ENCODE measurements around the gene RBMS2.
"Not testable (repeated sequence)": the region's sequence is repeated elsewhere in the genome, so short reads cannot be mapped to it uniquely, and the experiment has no call there.

DNA sequence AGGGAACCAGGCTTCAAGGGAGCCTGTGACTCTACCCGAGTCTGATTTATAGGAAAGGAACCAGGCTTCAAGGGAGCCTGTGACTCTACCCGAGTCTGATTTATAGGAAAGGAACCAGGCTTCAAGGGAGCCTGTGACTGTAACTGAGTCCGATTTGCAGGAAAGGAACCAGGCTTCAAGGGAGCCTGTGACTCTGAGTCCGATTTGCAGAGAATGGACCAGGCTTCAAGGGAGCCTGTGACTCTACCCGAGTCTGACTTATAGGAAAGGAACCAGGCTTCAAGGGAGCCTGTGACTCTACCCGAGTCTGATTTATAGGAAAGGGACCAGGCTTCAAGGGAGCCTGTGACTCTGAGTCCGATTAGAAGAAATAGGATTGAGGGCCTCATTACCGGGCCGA is 22.2 kb upstream of the RBMS2 start:
- TF ChIP-seq, protein P1, sequence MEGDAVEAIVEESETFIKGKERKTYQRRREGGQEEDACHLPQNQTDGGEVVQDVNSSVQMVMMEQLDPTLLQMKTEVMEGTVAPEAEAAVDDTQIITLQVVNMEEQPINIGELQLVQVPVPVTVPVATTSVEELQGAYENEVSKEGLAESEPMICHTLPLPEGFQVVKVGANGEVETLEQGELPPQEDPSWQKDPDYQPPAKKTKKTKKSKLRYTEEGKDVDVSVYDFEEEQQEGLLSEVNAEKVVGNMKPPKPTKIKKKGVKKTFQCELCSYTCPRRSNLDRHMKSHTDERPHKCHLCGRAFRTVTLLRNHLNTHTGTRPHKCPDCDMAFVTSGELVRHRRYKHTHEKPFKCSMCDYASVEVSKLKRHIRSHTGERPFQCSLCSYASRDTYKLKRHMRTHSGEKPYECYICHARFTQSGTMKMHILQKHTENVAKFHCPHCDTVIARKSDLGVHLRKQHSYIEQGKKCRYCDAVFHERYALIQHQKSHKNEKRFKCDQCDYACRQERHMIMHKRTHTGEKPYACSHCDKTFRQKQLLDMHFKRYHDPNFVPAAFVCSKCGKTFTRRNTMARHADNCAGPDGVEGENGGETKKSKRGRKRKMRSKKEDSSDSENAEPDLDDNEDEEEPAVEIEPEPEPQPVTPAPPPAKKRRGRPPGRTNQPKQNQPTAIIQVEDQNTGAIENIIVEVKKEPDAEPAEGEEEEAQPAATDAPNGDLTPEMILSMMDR (IDR thresholded peaks at IDR 0.05) = not testable (repeated sequence)
- TF ChIP-seq EZH2 (IDR thresholded peaks at IDR 0.05; ENCODE audit: borderline replicate concordance, insufficient read depth, low read depth, low read length, poor library complexity, severe bottlenecking) = not testable (repeated sequence)
